HG03045 (cell line): ENCODE results near the gene ADSS1.

Experiments
- ATAC-seq: cut with Tn5 transposase; IDR thresholded peaks from one replicate; pipeline ENCODE4 v1.9.1; 2021; ENCODE audit warnings: mild to moderate bottlenecking, moderate library complexity; ENCODE audit not compliant: unreplicated experiment

Gene ADSS1

DNA sequence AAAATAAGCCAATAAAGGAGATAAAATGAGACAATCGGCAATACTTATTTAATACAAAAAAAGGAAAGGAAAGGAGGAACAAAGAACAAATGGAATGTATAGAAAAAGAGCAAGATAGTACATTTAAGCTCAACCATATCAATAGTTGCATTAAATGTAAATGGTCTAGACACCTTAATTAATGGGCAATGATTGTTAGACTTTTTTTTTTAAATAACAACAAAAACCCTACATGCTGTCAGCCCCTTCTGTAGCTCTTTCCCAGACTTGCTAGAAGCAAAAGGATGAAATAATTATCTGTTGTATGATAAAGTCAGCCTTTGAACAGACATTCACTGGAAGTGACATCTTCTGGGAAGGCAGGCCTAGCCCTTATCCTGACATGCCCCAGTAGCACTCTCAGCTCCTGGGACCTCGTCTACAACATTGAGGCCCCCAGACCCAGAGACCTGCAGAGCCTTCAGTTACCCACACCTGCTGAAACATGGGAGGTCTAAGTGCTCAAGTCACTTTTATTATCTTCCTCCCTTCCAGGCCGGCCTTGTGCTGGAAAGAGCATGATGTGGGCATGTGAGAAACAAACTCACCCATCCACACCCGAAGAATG, 42.3 kb downstream of the ADSS1 start:
- no peak for ATAC-seq

- no peak for ATAC-seq
Measured at GRCh38 chr14:104766863-104767633, 43.0 kb downstream of the ADSS1 start.

DNA sequence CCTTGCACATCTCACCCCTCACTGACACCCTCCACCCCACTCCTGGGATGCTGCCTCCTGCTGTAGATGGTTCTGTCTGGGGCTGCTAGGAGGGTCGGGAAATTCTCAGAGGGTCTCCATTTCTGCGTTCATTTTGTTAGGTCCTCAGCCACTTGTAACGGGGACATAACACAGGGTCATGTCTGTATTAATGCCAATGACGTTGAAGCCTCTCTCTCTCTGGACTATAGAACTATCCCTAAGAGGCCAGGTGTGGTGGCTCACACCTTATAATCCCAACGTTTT, 43.5 kb downstream of the ADSS1 start:
- ATAC-seq, result no peak

DNA sequence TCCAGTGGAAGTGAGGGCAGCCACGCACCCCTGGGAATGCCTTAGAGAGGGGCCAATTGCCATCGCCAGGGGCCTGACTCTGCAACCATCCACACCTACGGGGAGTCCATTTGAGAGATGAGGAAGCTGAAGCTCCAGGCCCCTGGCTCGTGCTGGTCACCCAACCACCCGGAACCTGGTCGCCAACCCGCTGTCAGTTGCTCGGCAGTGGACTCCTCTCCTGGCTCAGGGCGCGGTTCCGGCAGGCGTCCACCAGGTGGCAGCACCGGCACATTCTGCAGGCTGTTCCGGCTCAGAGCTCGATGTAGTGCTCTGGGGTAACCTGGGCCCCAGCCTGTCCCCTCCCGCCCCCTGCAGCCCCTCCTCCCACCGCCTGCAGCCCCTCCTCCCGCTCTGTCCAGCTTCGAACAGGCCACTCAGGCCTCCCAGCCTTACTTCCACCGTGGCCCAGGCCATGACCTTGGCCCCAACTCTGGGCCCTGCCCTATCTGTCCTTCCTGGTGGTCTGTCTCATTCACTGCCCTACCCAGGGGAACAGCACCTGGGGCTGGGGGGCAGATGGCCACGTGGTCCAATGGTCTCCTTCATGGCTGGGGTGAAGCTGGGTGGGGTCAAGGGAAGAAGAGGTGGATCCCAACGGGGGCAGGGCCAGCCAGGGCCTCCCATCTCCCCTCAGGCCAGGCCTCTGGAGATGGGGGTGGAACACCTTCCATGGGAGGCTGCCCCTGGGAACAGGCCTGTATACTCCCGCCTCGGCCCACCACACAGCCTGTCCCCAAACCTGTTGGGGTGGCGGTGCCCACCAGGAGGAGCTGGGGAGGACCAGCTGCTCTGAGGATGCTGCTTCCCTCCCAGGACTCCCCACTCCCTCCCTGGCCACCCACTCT, 44.7 kb downstream of the ADSS1 start:
- peak; percentile 55 for ATAC-seq

DNA sequence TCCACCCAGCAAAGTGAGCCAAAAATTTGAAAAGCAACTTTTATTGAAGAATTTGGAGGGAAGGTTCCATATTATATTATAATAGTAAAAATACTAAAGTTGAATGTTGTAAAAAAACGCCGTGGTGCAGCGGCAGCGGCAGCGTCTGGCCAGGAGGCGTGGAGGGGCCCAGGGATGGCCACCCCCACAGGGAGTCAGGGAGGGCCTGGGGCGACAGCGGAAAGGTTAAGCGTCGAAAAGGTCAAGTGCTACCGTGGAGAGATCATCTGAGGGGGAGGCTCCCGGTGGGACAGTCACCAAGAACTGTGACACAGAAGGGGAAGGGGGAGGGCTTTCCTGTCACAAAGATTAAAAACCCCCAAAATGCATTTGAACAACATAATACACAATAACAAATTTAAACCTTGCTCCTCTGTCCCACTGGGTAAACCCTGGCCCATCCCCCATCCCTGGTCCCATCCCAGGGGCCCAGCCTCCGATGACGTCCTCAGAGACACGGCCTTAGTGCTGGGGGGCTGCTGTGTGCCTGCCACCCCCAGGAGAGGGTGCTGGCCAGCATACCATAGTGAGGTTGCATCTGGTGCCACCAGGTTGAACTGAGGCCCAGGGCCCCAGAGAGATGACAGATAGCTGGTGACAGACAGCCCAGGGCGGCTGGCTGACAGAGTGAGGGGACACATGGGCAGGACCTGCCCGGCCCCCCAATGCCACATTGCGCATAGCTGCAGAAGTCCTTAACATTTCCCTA, 45.5 kb downstream of the ADSS1 start:
- no peak for ATAC-seq

DNA sequence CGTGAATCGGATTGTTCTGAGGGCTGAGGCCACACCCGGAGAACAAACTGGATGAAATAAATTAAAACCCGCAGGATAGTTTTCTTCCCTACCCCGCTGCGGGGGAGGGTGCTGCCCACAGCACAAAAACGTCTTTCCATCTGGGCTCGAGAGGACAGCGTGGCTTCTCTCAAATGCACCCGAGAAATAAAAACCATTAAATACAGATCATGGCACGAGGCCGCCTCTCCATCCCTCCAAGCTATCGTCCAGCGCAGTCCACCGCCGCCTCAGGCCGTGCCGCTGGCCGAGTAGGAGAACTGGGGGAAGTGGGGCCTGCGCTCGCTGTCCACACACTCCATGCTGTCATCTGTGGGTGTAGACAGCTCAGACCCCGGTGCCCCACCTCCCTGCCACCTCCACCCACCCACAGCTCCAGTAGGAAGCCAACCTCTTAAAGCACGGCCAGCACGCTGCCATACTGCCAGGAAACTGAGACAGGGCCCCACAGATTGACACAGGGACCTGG, 46.1 kb downstream of the ADSS1 start:
- ATAC-seq, result no peak

- no peak for ATAC-seq
Measured at GRCh38 chr14:104770851-104771272, 46.8 kb downstream of the ADSS1 start.

GRCh38 chr14:104771374-104771773, 47.3 kb downstream of the ADSS1 start:
- no peak for ATAC-seq

DNA sequence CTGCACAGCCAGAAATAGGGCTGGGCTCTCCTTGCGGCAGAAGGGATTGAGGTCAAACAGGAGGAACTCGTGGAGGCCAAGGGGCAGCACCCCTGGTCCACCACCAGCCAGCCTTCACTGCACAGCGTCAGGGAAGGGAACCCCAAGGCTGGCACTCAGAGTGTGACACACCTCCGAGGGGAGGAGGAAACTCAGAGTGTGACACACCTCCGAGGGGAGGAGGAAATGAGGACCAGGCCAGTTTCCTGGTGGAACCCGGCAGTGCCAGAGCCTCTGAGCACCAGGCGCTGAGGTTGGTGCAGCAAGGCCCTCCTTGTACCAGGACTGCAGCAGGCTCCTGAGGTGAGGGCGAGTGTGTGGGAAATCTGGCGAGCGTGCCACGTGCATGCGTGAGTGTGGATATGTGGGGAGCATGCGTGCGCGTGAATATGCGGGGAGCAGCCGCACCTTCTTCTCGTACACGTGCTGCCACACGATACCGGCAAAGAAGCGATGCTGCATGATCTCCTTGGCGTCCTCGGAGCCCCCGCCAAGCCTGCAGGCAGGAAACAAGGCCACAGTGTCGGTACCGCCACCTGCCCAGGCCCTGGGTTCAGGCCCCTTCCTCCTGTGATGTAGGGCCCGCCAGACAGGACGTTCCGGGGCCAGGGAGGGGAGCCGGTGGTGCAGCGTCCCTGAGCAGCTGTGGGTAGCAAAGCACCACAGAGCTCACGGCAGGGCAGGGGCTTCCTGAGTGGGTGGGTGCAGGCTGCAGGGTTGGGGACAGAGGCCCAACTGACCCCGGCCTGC, 48.1 kb downstream of the ADSS1 start:
- ATAC-seq, result no peak

GRCh38 chr14:104772707-104773504, 48.9 kb downstream of the ADSS1 start:
- no peak for ATAC-seq

GRCh38 chr14:104773505-104774452, 49.8 kb downstream of the ADSS1 start:
- no peak for ATAC-seq

DNA sequence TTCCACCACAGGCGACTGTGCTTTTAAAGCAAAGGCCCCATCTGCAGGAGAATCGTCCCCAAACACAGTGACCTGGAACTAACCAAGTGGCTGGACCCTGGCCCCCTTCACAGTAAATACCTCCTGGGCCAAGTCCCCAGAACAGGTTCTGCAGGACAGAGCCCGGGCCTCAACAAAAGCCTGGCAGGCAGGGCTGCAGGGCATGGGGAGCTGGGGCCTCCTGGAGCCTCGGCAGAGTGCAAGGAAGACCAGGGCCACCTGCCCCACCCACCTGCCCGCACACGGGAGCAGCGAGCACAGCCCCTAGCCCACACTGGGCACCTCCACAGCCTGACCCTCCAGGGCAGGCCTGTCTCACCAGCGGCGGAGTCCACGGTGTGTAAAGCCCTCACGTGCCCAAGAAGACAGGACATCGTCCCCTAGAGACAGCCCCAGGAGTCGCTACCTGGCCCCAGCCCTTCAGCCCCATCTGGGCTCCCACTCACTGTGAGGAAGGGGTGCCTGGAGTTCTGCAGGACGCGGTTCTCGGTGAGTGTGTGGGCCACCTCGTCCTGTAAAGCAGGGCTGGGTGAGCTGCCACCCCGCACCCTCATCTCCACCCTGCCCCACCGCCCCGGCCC, 50.5 kb downstream of the ADSS1 start:
- no peak for ATAC-seq

- no peak for ATAC-seq
Measured at GRCh38 chr14:104775073-104775489, 51.1 kb downstream of the ADSS1 start.

DNA sequence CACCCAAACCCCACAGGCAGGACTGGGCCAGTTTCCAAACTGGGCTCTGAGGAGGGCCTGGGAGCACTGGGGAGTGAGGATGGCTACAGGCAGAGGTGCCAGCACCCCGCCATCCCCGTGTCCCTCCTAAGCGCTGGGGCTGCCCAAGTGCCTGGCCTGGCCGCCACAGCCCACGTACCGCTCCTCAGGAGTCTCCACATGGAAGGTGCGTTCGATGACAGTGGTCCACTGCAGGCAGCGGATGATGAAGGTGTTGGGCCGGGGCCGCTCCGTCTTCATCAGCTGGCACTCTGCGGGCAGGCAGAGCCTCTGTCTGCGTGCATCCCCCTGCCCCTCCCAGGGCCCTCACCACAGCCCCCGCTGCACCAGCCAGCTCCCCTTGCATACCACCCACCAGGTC, 52.5 kb downstream of the ADSS1 start:
- ATAC-seq, result no peak

DNA sequence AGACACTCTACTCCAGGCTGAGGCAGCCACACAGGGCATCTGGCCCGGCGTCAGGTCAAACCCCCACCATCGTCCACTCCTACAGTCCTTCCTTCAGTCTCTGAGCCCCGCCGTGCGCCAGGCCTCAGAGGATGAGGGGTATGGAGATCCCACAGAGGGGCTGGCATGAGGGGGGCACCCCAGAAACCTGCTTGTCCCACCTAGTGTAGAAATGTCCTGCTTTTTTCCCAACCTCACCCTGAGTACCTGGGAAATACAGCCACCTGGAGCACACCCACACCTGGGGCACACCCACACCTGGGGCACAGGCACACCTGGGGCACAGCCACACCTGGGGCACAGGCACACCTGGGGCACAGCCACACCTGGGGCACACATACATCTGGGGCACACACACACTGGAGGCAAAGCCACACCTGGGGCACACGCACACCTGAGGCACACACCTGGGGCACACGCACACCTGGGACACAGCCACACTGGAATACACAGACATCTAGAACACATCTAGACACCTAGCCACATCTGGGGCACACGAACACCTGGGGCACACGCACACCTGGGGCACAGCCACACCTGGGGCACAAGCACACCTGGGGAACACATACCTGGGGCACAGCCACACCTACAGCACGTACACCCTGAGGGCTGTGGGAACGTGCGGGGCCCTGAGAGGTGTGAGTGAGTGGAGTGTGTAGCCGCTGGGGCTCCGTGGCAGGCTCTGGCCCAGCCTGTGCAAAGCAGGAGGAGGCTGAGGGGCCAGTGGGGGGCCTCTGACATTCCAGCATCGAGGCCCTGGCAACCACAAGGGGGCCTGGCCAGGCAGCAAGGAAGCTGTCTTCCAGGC, 53.2 kb downstream of the ADSS1 start:
- ATAC-seq, result no peak

DNA sequence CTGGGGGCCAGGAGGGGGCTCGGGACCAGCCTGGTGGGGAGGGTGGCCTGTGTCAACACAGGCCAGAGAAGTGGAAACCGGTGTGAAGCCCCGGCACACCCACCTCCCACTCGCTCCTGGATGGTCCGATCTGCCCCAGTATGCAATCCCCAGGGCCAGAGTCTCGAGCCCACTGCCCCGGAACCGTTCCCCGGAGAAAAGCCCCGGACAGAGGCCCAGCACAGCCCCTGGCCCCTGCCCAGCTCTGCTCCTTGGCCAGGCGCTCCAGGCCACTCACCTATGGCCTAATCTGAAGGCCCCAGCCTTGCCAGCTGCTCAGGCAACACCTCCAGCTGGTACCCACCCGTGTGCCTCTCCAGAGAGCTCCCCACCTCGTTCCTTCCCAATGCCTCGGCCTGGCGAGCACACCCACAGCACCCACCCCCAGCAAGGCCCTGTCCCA, 53.8 kb downstream of the ADSS1 start:
- no peak for ATAC-seq
